ENCODE data around the gene MIPEP.
"Not testable (repeated sequence)": the region's sequence is repeated elsewhere in the genome, so short reads cannot be mapped to it uniquely, and the experiment has no call there.

The MIPEP gene

GRCh38 chr13:23884361-23884760 is 4.8 kb downstream of the MIPEP start:
- DNase-seq = not testable (repeated sequence)

- no peak for DNase-seq
Observed at GRCh38 chr13:23883255-23883654, 5.9 kb downstream of the MIPEP start.

- not testable (repeated sequence) for DNase-seq
Observed at GRCh38 chr13:23881402-23881800, 7.8 kb downstream of the MIPEP start.

- DNase-seq = not testable (repeated sequence)
Observed at GRCh38 chr13:23880493-23881401, 8.5 kb downstream of the MIPEP start.

- no peak for DNase-seq
Observed at GRCh38 chr13:23877286-23877685, 11.9 kb downstream of the MIPEP start.

GRCh38 chr13:23876265-23876664 is 12.9 kb downstream of the MIPEP start:
- no peak for DNase-seq

GRCh38 chr13:23871616-23872220 is 17.5 kb downstream of the MIPEP start:
- DNase-seq = no peak

- DNase-seq = no peak
Observed at GRCh38 chr13:23870356-23871140, 18.7 kb downstream of the MIPEP start.

GRCh38 chr13:23868521-23868920 is 20.7 kb downstream of the MIPEP start:
- no peak for DNase-seq

GRCh38 chr13:23867027-23867491 is 22.1 kb downstream of the MIPEP start:
- DNase-seq = no peak

GRCh38 chr13:23866420-23867026 is 22.7 kb downstream of the MIPEP start:
- DNase-seq = no peak

- no peak for DNase-seq
Observed at GRCh38 chr13:23865906-23866305, 23.3 kb downstream of the MIPEP start.

- DNase-seq = no peak
Observed at GRCh38 chr13:23865026-23865425, 24.2 kb downstream of the MIPEP start.

GRCh38 chr13:23861310-23861709 is 27.9 kb downstream of the MIPEP start:
- DNase-seq = no peak

GRCh38 chr13:23859904-23860303 is 29.3 kb downstream of the MIPEP start:
- no peak for DNase-seq

- no peak for DNase-seq
Observed at GRCh38 chr13:23859455-23859854, 29.7 kb downstream of the MIPEP start.

GRCh38 chr13:23858546-23858945 is 30.7 kb downstream of the MIPEP start:
- no peak for DNase-seq

- DNase-seq = no peak
Observed at GRCh38 chr13:23856008-23856750, 33.0 kb downstream of the MIPEP start.

GRCh38 chr13:23855360-23855759 is 33.8 kb downstream of the MIPEP start:
- no peak for DNase-seq

- no peak for DNase-seq
Observed at GRCh38 chr13:23852351-23852750, 36.8 kb downstream of the MIPEP start.

- no peak for DNase-seq
Observed at GRCh38 chr13:23851106-23851505, 38.1 kb downstream of the MIPEP start.

- no peak for DNase-seq
Observed at GRCh38 chr13:23850134-23850533, 39.1 kb downstream of the MIPEP start.

Data from amniotic stem cell (primary cell).